HEK293 (cell line): ENCODE data around the gene PTH2.

Source experiments
- CTCF ChIA-PET: fragments of 350-600 bp; formaldehyde crosslinking; extraction: SDS; loops from one replicate; lab custom pipeline; 2021; ENCODE audit warnings: antibody characterized with exemption; lab: Yijun Ruan, JAX
- POLR2A ChIA-PET: fragments of 300-600 bp; formaldehyde crosslinking; extraction: SDS; loops from one replicate; lab custom pipeline; 2020; ENCODE audit warnings: antibody characterized with exemption, inconsistent platforms; lab: Yijun Ruan, JAX
- H3K27ac ChIP-seq: fragments of 200-500 bp; sonication (Bioruptor generic); 2 replicates; pipeline ENCODE4 v1.5.1; 2014; ENCODE audit warnings: low read depth, low read length, control low read depth, inconsistent platforms; ENCODE audit errors: extremely low read depth
- H3K36me3 ChIP-seq, 2 experiments: fragments of 200-500 bp in 1 of 2; sonication (Bioruptor generic) in 1 of 2; 1 replicate in 1 of 2; 2 replicates in 1 of 2; pipeline ENCODE4 v1.5.1; 2014 to 2017; ENCODE audit warnings: inconsistent platforms in 2 of 2, low read length in 2 of 2; ENCODE audit not compliant: control insufficient read depth in 2 of 2, insufficient read depth in 1 of 2
- H3K4me1 ChIP-seq: fragments of 200-500 bp; sonication (Bioruptor generic); 2 replicates; pipeline ENCODE4 v1.5.1; 2014; ENCODE audit warnings: mild to moderate bottlenecking, low read length, inconsistent platforms; ENCODE audit not compliant: control insufficient read depth, insufficient read depth
- H3K4me3 ChIP-seq: 2 replicates; pipeline ENCODE4 v1.5.1; 2011; ENCODE audit warnings: low read depth, mild to moderate bottlenecking, control low read depth, low read length, moderate library complexity
- H3K9me3 ChIP-seq: fragments of 200-500 bp; sonication (Bioruptor generic); 2 replicates; pipeline ENCODE4 v1.5.1; 2014; ENCODE audit warnings: low read depth, low read length, inconsistent platforms; ENCODE audit not compliant: control insufficient read depth, insufficient read depth
- ATF2 ChIP-seq: fragments of 450-650 bp; formaldehyde crosslinking; IDR thresholded peaks from 2 replicates; pipeline ENCODE4 v1.5.1; 2016; ENCODE audit warnings: missing biosample characterization, missing genetic modification characterization, low read depth
- CTCF ChIP-seq: fragments of 450-650 bp; formaldehyde crosslinking; IDR thresholded peaks from 2 replicates; pipeline ENCODE4 v1.5.1; 2016; ENCODE audit warnings: missing biosample characterization, missing genetic modification characterization
- FEZF1 ChIP-seq: fragments of 450-650 bp; formaldehyde crosslinking; IDR thresholded peaks from 2 replicates; pipeline ENCODE4 v1.5.1; 2016; ENCODE audit warnings: missing biosample characterization, missing genetic modification characterization
- GLIS1 ChIP-seq: fragments of 450-650 bp; formaldehyde crosslinking; IDR thresholded peaks from 2 replicates; pipeline ENCODE4 v1.5.1; 2016; ENCODE audit warnings: missing biosample characterization, missing genetic modification characterization
- HIC1 ChIP-seq: fragments of 450-650 bp; formaldehyde crosslinking; IDR thresholded peaks from 2 replicates; pipeline ENCODE4 v1.5.1; 2016; ENCODE audit warnings: missing biosample characterization, missing genetic modification characterization
- HOXD13 ChIP-seq: sonication (generic); formaldehyde crosslinking; IDR thresholded peaks from 2 replicates; pipeline ENCODE4 v1.8.0; 2022; ENCODE audit warnings: missing genetic modification reagents, borderline replicate concordance
- SCRT2 ChIP-seq: fragments of 450-650 bp; formaldehyde crosslinking; IDR thresholded peaks from 2 replicates; pipeline ENCODE4 v1.5.1; 2016; ENCODE audit warnings: missing biosample characterization, missing genetic modification characterization
- SETDB1 ChIP-seq: IDR thresholded peaks from one replicate; pipeline ENCODE4 v1.6.1; 2017; ENCODE audit warnings: mild to moderate bottlenecking, low read length, moderate library complexity, mixed read lengths; ENCODE audit not compliant: insufficient read length
- ZFHX2 ChIP-seq: fragments of 450-650 bp; formaldehyde crosslinking; conservative IDR thresholded peaks from 2 replicates; pipeline ENCODE4 v1.5.1; 2016; ENCODE audit warnings: missing biosample characterization, missing genetic modification characterization
- ZNF10 ChIP-seq: fragments of 450-650 bp; formaldehyde crosslinking; IDR thresholded peaks from 2 replicates; pipeline ENCODE4 v1.5.1; 2017; ENCODE audit warnings: missing biosample characterization, missing genetic modification characterization
- ZNF121 ChIP-seq: fragments of 450-650 bp; formaldehyde crosslinking; IDR thresholded peaks from 2 replicates; pipeline ENCODE4 v1.5.1; 2016; ENCODE audit warnings: missing biosample characterization, missing genetic modification characterization
- ZNF169 ChIP-seq: fragments of 450-650 bp; formaldehyde crosslinking; IDR thresholded peaks from 2 replicates; pipeline ENCODE4 v1.5.1; 2016; ENCODE audit warnings: missing biosample characterization, missing genetic modification characterization
- ZNF184 ChIP-seq: fragments of 450-650 bp; IDR thresholded peaks from 2 replicates; pipeline ENCODE4 v1.5.1; 2018; ENCODE audit warnings: missing biosample characterization, mild to moderate bottlenecking, missing genetic modification characterization
- ZNF274 ChIP-seq, 2 experiments: fragments of 200-500 bp in 1 of 2; fragments of 450-650 bp in 1 of 2; sonication (Bioruptor generic) in 1 of 2; formaldehyde crosslinking in 1 of 2; IDR thresholded peaks; 2 replicates each; pipeline versions ENCODE4 v1.5.1 to v1.6.1; 2014 to 2016; ENCODE audit warnings: borderline replicate concordance in 1 of 2, inconsistent platforms in 1 of 2, low read length in 1 of 2, missing biosample characterization in 1 of 2, missing genetic modification characterization in 1 of 2
- ZNF311 ChIP-seq: fragments of 450-650 bp; formaldehyde crosslinking; IDR thresholded peaks from 2 replicates; pipeline ENCODE4 v1.5.1; 2017; ENCODE audit warnings: missing biosample characterization, missing genetic modification characterization, borderline replicate concordance
- ZNF362 ChIP-seq: fragments of 450-650 bp; formaldehyde crosslinking; IDR thresholded peaks from 2 replicates; pipeline ENCODE4 v1.5.1; 2016; ENCODE audit warnings: missing biosample characterization, missing genetic modification characterization
- ZNF548 ChIP-seq: fragments of 450-650 bp; formaldehyde crosslinking; IDR thresholded peaks from 2 replicates; pipeline ENCODE4 v1.5.1; 2016; ENCODE audit warnings: missing biosample characterization, missing genetic modification characterization
- ZNF670 ChIP-seq: fragments of 450-650 bp; formaldehyde crosslinking; IDR thresholded peaks from 2 replicates; pipeline ENCODE4 v1.5.1; 2016; ENCODE audit warnings: missing biosample characterization, missing genetic modification characterization, low read depth
- TF ChIP-seq, protein P1 (sequence below): fragments of 450-650 bp; formaldehyde crosslinking; IDR thresholded peaks from 2 replicates; pipeline ENCODE4 v1.5.1; 2016; ENCODE audit warnings: missing biosample characterization, missing genetic modification characterization
- TF ChIP-seq, protein P2 (sequence below): fragments of 450-650 bp; formaldehyde crosslinking; IDR thresholded peaks from 2 replicates; pipeline ENCODE4 v1.5.1; 2017; ENCODE audit warnings: missing biosample characterization, missing genetic modification characterization
- TF ChIP-seq, protein P3 (sequence below): fragments of 450-650 bp; formaldehyde crosslinking; IDR thresholded peaks from 2 replicates; pipeline ENCODE4 v1.5.1; 2016; ENCODE audit warnings: missing biosample characterization, missing genetic modification characterization
- TF ChIP-seq, protein P4 (sequence below): fragments of 450-650 bp; formaldehyde crosslinking; IDR thresholded peaks from 2 replicates; pipeline ENCODE4 v1.5.1; 2017; ENCODE audit warnings: missing biosample characterization, missing genetic modification characterization

Gene PTH2

GRCh38 chr19:49430678-49431329, 7.6 kb upstream of the PTH2 start:
- Histone ChIP-seq H3K27ac (no peak overlapping the region), H3K36me3 (no peaks in the 10 kb centered on the region), H3K9me3 (no peaks in the 10 kb centered on the region), H3K4me1 (no peaks in the 10 kb centered on the region), H3K4me3 (no peak overlapping the region)
- POLR2A ChIA-PET = no interaction called here
- CTCF ChIA-PET = interaction anchor here (0.7 to 1.9 kb wide), 5 partner anchors 10 to 1320 kb away, joined by 3 to 11 read pairs (median 4); partner anchors contain the start of genes PLA2G4C and SLC17A7
- no peak for TF ChIP-seq ATF2
- peak; percentile 76 for TF ChIP-seq CTCF
- no peak for TF ChIP-seq ZNF274 (IDR thresholded peaks at IDR 0.05; ENCODE audit: low read length)
- no peak for TF ChIP-seq ZNF274 (tag by site-specific recombination; IDR thresholded peaks at IDR 0.05; ENCODE audit: borderline replicate concordance)
- no peak for TF ChIP-seq HOXD13
- peak; percentile 32; the same call in 1 of the 2 replicates for TF ChIP-seq ZNF10 (tag by site-specific recombination)
- TF ChIP-seq ZNF362 (tag by site-specific recombination) = no peak
- TF ChIP-seq GLIS1 (tag by site-specific recombination) = peak; percentile 13; the same call in 1 of the 2 replicates
- no peak for TF ChIP-seq FEZF1 (tag by site-specific recombination)
- TF ChIP-seq ZNF311 = no peak
- no peak for TF ChIP-seq SETDB1
- TF ChIP-seq ZNF670 (tag by site-specific recombination) = no peak
- no peak for TF ChIP-seq ZNF169 (tag by site-specific recombination)
- TF ChIP-seq, protein P1, sequence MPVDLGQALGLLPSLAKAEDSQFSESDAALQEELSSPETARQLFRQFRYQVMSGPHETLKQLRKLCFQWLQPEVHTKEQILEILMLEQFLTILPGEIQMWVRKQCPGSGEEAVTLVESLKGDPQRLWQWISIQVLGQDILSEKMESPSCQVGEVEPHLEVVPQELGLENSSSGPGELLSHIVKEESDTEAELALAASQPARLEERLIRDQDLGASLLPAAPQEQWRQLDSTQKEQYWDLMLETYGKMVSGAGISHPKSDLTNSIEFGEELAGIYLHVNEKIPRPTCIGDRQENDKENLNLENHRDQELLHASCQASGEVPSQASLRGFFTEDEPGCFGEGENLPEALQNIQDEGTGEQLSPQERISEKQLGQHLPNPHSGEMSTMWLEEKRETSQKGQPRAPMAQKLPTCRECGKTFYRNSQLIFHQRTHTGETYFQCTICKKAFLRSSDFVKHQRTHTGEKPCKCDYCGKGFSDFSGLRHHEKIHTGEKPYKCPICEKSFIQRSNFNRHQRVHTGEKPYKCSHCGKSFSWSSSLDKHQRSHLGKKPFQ (tag by site-specific recombination) = no peak
- TF ChIP-seq, protein P2, sequence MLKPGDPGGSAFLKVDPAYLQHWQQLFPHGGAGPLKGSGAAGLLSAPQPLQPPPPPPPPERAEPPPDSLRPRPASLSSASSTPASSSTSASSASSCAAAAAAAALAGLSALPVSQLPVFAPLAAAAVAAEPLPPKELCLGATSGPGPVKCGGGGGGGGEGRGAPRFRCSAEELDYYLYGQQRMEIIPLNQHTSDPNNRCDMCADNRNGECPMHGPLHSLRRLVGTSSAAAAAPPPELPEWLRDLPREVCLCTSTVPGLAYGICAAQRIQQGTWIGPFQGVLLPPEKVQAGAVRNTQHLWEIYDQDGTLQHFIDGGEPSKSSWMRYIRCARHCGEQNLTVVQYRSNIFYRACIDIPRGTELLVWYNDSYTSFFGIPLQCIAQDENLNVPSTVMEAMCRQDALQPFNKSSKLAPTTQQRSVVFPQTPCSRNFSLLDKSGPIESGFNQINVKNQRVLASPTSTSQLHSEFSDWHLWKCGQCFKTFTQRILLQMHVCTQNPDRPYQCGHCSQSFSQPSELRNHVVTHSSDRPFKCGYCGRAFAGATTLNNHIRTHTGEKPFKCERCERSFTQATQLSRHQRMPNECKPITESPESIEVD (tag by site-specific recombination) = no peak
- no peak for TF ChIP-seq ZNF548
- TF ChIP-seq, protein P3, sequence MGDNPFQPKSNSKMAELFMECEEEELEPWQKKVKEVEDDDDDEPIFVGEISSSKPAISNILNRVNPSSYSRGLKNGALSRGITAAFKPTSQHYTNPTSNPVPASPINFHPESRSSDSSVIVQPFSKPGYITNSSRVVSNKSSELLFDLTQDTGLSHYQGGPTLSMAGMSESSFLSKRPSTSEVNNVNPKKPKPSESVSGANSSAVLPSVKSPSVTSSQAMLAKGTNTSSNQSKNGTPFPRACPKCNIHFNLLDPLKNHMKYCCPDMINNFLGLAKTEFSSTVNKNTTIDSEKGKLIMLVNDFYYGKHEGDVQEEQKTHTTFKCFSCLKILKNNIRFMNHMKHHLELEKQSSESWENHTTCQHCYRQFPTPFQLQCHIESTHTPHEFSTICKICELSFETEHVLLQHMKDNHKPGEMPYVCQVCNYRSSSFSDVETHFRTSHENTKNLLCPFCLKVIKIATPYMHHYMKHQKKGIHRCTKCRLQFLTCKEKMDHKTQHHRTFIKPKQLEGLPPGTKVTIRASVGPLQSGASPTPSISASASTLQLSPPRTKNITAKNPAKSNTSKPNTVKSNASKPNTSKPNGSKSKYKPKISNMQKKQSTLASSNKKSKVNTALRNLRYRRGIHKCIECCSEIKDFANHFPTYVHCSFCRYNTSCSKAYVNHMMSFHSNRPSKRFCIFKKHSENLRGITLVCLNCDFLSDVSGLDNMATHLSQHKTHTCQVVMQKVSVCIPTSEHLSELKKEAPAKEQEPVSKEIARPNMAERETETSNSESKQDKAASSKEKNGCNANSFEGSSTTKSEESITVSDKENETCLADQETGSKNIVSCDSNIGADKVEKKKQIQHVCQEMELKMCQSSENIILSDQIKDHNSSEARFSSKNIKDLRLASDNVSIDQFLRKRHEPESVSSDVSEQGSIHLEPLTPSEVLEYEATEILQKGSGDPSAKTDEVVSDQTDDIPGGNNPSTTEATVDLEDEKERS (tag by site-specific recombination) = no peak
- TF ChIP-seq ZFHX2 (tag by site-specific recombination) = 0 out of 2 replicates have a peak, but pooled peaks have one; percentile 15
- peak; percentile 72; the same call in 1 of the 2 replicates for TF ChIP-seq HIC1 (tag by site-specific recombination)
- TF ChIP-seq ZNF184 (tag by site-specific recombination) = no peak
- TF ChIP-seq SCRT2 (tag by site-specific recombination) = no peak
- TF ChIP-seq ZNF121 = no peak
- TF ChIP-seq, protein P4, sequence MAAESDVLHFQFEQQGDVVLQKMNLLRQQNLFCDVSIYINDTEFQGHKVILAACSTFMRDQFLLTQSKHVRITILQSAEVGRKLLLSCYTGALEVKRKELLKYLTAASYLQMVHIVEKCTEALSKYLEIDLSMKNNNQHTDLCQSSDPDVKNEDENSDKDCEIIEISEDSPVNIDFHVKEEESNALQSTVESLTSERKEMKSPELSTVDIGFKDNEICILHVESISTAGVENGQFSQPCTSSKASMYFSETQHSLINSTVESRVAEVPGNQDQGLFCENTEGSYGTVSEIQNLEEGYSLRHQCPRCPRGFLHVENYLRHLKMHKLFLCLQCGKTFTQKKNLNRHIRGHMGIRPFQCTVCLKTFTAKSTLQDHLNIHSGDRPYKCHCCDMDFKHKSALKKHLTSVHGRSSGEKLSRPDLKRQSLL (tag by site-specific recombination) = no peak
